ENCODE measurements around the gene NAIF1. TPM values are rescaled to one million over a fixed set of nuclear protein-coding genes. Genes with fewer than 3 reads are reported as not detected.

Gene NAIF1
- total RNA-seq, 6 experiments from 2014 or later = 8.7 to 11.5 (median 9.8) TPM

GRCh38 chr9:128096616-128097536 is 29.8 kb upstream of the NAIF1 start:
- H3K27ac Mint-ChIP-seq = peak overlapping the region; percentile 100

GRCh38 chr9:128094950-128095544 is 27.9 kb upstream of the NAIF1 start:
- H3K27ac Mint-ChIP-seq = peak overlapping the region; percentile 100
- H3K4me1 Mint-ChIP-seq (ENCODE audit: low read depth) = peaks cover 82% of the 10 kb centered on the region
- DNase-seq = no peak
- H3K27me3 Mint-ChIP-seq (ENCODE audit: insufficient read depth) = no peaks in the 10 kb centered on the region; the same call in none of the 2 replicates
- no peaks in the 10 kb centered on the region for H3K9me3 Mint-ChIP-seq
- H3K36me3 Mint-ChIP-seq (ENCODE audit: low read depth) = 0 out of 2 replicates have a peak, but pooled peaks cover 9% of the 10 kb centered on the region
- H3K4me3 Mint-ChIP-seq = peak overlapping the region; percentile 89
- TF ChIP-seq CTCF (IDR thresholded peaks at IDR 0.05) = no peak

More at GRCh38 chr9:128096616-128097536, 29.8 kb upstream of the NAIF1 start:
- Mint-ChIP-seq H3K27me3 (ENCODE audit: insufficient read depth) (peaks cover 1% of the 10 kb centered on the region), H3K9me3 (no peaks in the 10 kb centered on the region), H3K4me3 (no peak overlapping the region), H3K36me3 (ENCODE audit: low read depth) (peaks cover 15% of the 10 kb centered on the region), H3K4me1 (ENCODE audit: low read depth) (peaks cover 80% of the 10 kb centered on the region)
- TF ChIP-seq CTCF (IDR thresholded peaks at IDR 0.05) = no peak
- DNase-seq = no peak

DNA sequence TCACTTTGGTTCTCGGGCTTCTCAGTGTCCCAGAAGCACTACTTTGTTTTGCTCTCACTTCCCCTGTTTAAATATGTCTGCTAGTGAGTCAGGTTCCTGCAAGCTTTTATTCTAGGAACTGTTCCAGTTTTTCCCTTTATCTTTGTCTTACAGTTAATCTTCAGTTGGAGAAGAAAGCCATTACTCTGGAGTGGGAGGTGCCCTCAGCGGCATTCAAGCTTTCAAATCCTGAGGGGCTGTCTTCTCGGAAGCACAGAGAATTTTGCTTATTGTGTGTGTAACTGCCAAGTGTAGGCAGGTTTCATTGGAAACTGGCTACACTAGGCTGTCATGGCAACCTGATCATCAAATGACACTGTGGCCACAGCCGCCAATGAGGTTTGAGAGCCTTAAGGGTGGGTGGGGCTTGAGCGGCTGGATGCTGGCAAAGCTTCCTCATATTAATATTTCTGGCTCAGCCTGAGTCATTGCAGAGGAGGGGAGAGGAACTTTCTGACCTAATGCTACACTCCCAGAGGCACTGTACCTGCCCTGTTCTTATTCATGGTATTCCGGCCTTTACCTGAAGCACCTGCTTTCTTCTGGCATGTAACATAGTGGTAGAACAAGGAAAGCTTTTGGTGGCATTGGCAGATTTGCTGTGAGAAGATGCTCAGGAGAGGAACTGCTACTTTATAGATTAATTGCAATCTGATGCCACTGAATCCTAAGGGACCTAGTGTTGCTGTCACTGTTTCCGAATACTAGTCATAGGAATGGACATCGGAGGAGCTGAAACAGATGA is 27.2 kb upstream of the NAIF1 start:
- DNase-seq = peak; percentile 98
- TF ChIP-seq CTCF (IDR thresholded peaks at IDR 0.05) = no peak
- Mint-ChIP-seq H3K27me3 (ENCODE audit: insufficient read depth) (no peaks in the 10 kb centered on the region; the same call in none of the 2 replicates), H3K4me1 (ENCODE audit: low read depth) (peaks cover 82% of the 10 kb centered on the region), H3K4me3 (peak overlapping the region; percentile 89), H3K36me3 (ENCODE audit: low read depth) (0 out of 2 replicates have a peak, but pooled peaks cover 6% of the 10 kb centered on the region), H3K9me3 (no peaks in the 10 kb centered on the region), H3K27ac (peak overlapping the region; percentile 100)

DNA sequence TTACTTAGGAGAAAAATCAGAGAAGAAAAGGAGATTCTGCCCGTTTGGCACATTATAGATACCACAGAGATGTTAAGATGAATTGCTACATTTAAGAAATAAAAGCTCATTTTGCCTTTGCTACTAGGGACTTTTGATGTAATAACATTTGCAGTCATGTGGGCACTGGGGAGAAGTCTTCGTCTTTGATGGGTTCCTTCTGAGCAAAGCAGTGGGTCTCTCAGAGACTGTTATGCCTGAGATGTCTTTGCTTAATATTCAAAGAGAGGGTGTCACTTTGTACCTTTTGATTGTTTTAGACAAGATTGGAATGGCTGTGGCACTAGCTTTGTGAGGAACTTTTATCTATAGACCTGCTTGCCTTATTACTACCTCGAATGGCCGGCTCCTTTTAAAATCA is 25.9 kb upstream of the NAIF1 start:
- Mint-ChIP-seq H3K36me3 (ENCODE audit: low read depth) (no peaks in the 10 kb centered on the region; the same call in 1 of the 2 replicates), H3K4me3 (peak overlapping the region; percentile 89), H3K27me3 (ENCODE audit: insufficient read depth) (no peaks in the 10 kb centered on the region; the same call in 1 of the 2 replicates), H3K4me1 (ENCODE audit: low read depth) (peaks cover 72% of the 10 kb centered on the region), H3K9me3 (no peaks in the 10 kb centered on the region), H3K27ac (peak overlapping the region; percentile 100)
- no peak for TF ChIP-seq CTCF (IDR thresholded peaks at IDR 0.05)
- no peak for DNase-seq

Data from HFFc6 (cell line).